GM20431 (cell line): ENCODE data around the gene ITM2C.

Experiments
- in situ Hi-C: fragments of 300-500 bp; cut with MseI, MboI; formaldehyde crosslinking; loops from one replicate; pipeline ENCODE4 v1.15.0; 2020; ENCODE audit warnings: low sequenced_read_pairs; ENCODE audit not compliant: unreplicated experiment

The ITM2C gene

GRCh38 chr2:230864605-230865306 lies at the start of gene ITM2C:
TSS of gene ITM2C (plus strand) at chr2:230864942. CDS start at chr2:230865026, 84 bp downstream.
- in situ Hi-C loops: loop anchor here (25.0 kb wide), 1 partner anchor 573 kb away; no protein-coding TSS in a partner anchor

GRCh38 chr2:230815088-230815487 lies 49.7 kb upstream of the ITM2C start:
- in situ Hi-C loops: no loop called here

GRCh38 chr2:230816735-230817134 lies 48.0 kb upstream of the ITM2C start:
- in situ Hi-C loops: no loop called here

GRCh38 chr2:230819433-230819832 lies 45.3 kb upstream of the ITM2C start:
- in situ Hi-C loops: no loop called here

- in situ Hi-C loops: no loop called here
Measured at GRCh38 chr2:230821261-230821990, 43.3 kb upstream of the ITM2C start.

- in situ Hi-C loops: no loop called here
Measured at GRCh38 chr2:230821991-230822520, 42.7 kb upstream of the ITM2C start.

- in situ Hi-C loops: no loop called here
Measured at GRCh38 chr2:230823264-230823964, 41.3 kb upstream of the ITM2C start.

- in situ Hi-C loops: no loop called here
Measured at GRCh38 chr2:230824406-230824978, 40.2 kb upstream of the ITM2C start.

GRCh38 chr2:230825354-230825753 lies 39.4 kb upstream of the ITM2C start:
- in situ Hi-C loops: no loop called here

GRCh38 chr2:230827774-230828271 lies 36.9 kb upstream of the ITM2C start:
- in situ Hi-C loops: no loop called here

- in situ Hi-C loops: no loop called here
Measured at GRCh38 chr2:230828272-230828961, 36.3 kb upstream of the ITM2C start.

GRCh38 chr2:230829293-230829692 lies 35.4 kb upstream of the ITM2C start:
- in situ Hi-C loops: no loop called here

GRCh38 chr2:230829959-230830358 lies 34.8 kb upstream of the ITM2C start:
- in situ Hi-C loops: no loop called here

GRCh38 chr2:230830428-230830827 lies 34.3 kb upstream of the ITM2C start:
- in situ Hi-C loops: no loop called here

- in situ Hi-C loops: no loop called here
Measured at GRCh38 chr2:230840301-230840700, 24.4 kb upstream of the ITM2C start.

- in situ Hi-C loops: no loop called here
Measured at GRCh38 chr2:230842473-230842872, 22.3 kb upstream of the ITM2C start.

- in situ Hi-C loops: no loop called here
Measured at GRCh38 chr2:230843132-230843531, 21.6 kb upstream of the ITM2C start.

- in situ Hi-C loops: no loop called here
Measured at GRCh38 chr2:230846360-230846759, 18.4 kb upstream of the ITM2C start.

GRCh38 chr2:230847883-230848388 lies 16.8 kb upstream of the ITM2C start:
- in situ Hi-C loops: no loop called here
